ENCODE results near the gene MAPK6.

Gene MAPK6

GRCh38 chr15:52086011-52086786, 67.2 kb downstream of the MAPK6 start:
- no peak for DNase-seq (ENCODE audit: low spot score)
- no peak for TF ChIP-seq CTCF (IDR thresholded peaks at IDR 0.05; ENCODE audit: extremely low read depth, insufficient read depth, missing control alignments)
- in situ Hi-C loops (cut with MboI; ENCODE audit: low pct_unique_long_range_greater_than_20kb, low sequenced_read_pairs, unreplicated experiment) = no loop called here

GRCh38 chr15:52090193-52090592, 71.2 kb downstream of the MAPK6 start:
- in situ Hi-C loops (cut with MboI; ENCODE audit: low pct_unique_long_range_greater_than_20kb, low sequenced_read_pairs, unreplicated experiment) = no loop called here
- no peak for TF ChIP-seq CTCF (IDR thresholded peaks at IDR 0.05; ENCODE audit: extremely low read depth, insufficient read depth, missing control alignments)

GRCh38 chr15:52093167-52093538, 74.1 kb downstream of the MAPK6 start:
- no peak for TF ChIP-seq CTCF (IDR thresholded peaks at IDR 0.05; ENCODE audit: extremely low read depth, insufficient read depth, missing control alignments)

More at GRCh38 chr15:52090193-52090592, 71.2 kb downstream of the MAPK6 start:
- no peak for DNase-seq (ENCODE audit: low spot score)

GRCh38 chr15:52093539-52094510, 74.8 kb downstream of the MAPK6 start:
- in situ Hi-C loops (cut with MboI; ENCODE audit: low pct_unique_long_range_greater_than_20kb, low sequenced_read_pairs, unreplicated experiment) = no loop called here
- TF ChIP-seq CTCF (IDR thresholded peaks at IDR 0.05; ENCODE audit: extremely low read depth, insufficient read depth, missing control alignments) = no peak
- no peak for DNase-seq (ENCODE audit: low spot score)

More at GRCh38 chr15:52093167-52093538, 74.1 kb downstream of the MAPK6 start:
- no peak for DNase-seq (ENCODE audit: low spot score)
- in situ Hi-C loops (cut with MboI; ENCODE audit: low pct_unique_long_range_greater_than_20kb, low sequenced_read_pairs, unreplicated experiment) = no loop called here

GRCh38 chr15:52094811-52095584, 76.0 kb downstream of the MAPK6 start:
- no peak for TF ChIP-seq CTCF (IDR thresholded peaks at IDR 0.05; ENCODE audit: extremely low read depth, insufficient read depth, missing control alignments)
- in situ Hi-C loops (cut with MboI; ENCODE audit: low pct_unique_long_range_greater_than_20kb, low sequenced_read_pairs, unreplicated experiment) = no loop called here
- DNase-seq (ENCODE audit: low spot score) = no peak

Data from GM13977 (cell line).